SIG-M5 (cell line): ENCODE data around the gene NTNG1.

Experiments
- DNase-seq: peaks from one replicate; lab custom pipeline; 2025; lab: John Stamatoyannopoulos, UW

NTNG1 gene

GRCh38 chr1:107512836-107513235, 372.0 kb downstream of the NTNG1 start:
- no peak for DNase-seq

- no peak for DNase-seq
These were observed 374.0 kb downstream of the NTNG1 start for GRCh38 chr1:107514841-107515240.

GRCh38 chr1:107515702-107516101, 374.9 kb downstream of the NTNG1 start:
- no peak for DNase-seq

GRCh38 chr1:107523061-107523460, 382.2 kb downstream of the NTNG1 start:
- no peak for DNase-seq

GRCh38 chr1:107523736-107524135, 382.9 kb downstream of the NTNG1 start:
- DNase-seq: no peak

GRCh38 chr1:107524301-107524700, 383.5 kb downstream of the NTNG1 start:
- no peak for DNase-seq

- no peak for DNase-seq
These were observed 384.3 kb downstream of the NTNG1 start for GRCh38 chr1:107525145-107525544.

GRCh38 chr1:107525961-107526360, 385.1 kb downstream of the NTNG1 start:
- no peak for DNase-seq

- no peak for DNase-seq
These were observed 385.8 kb downstream of the NTNG1 start for GRCh38 chr1:107526524-107527198.

- no peak for DNase-seq
These were observed 388.8 kb downstream of the NTNG1 start for GRCh38 chr1:107529511-107530149.

- DNase-seq: no peak
These were observed 389.7 kb downstream of the NTNG1 start for GRCh38 chr1:107530543-107530942.

GRCh38 chr1:107531065-107531908, 390.4 kb downstream of the NTNG1 start:
- no peak for DNase-seq

- DNase-seq: no peak
These were observed 391.5 kb downstream of the NTNG1 start for GRCh38 chr1:107532318-107532717.
